MM.1S (cell line): ENCODE results near the gene CNOT10.

Experiments used
- DNase-seq: peaks from one replicate; pipeline ENCODE4 v3.0.0-alpha.2; 2015
- H2AFZ ChIP-seq: fragments of 300-600 bp; sonication (generic); 2 replicates; pipeline ENCODE4 v1.6.0; 2016; ENCODE audit warnings: antibody characterized with exemption, low read length
- H3F3A ChIP-seq: fragments of 300-600 bp; sonication (generic); 2 replicates; pipeline ENCODE4 v1.6.1; 2016; ENCODE audit warnings: mild to moderate bottlenecking, antibody characterized with exemption, low read length, moderate library complexity, mixed read lengths; ENCODE audit not compliant: insufficient read depth
- H3K27ac ChIP-seq: fragments of 300-600 bp; sonication (generic); 2 replicates; pipeline ENCODE4 v1.5.1; 2016; ENCODE audit warnings: mild to moderate bottlenecking, low read length
- H3K27me3 ChIP-seq: fragments of 300-600 bp; sonication (generic); replicated peaks from 2 replicates; pipeline ENCODE4 v1.6.0; 2016; ENCODE audit warnings: low read length; ENCODE audit not compliant: insufficient read depth
- H3K36me3 ChIP-seq: fragments of 300-600 bp; sonication (generic); replicated peaks from 2 replicates; pipeline ENCODE4 v1.6.1; 2016; ENCODE audit warnings: mild to moderate bottlenecking, low read length, mixed read lengths; ENCODE audit not compliant: insufficient read depth
- H3K4me1 ChIP-seq: fragments of 300-600 bp; sonication (generic); 2 replicates; pipeline ENCODE4 v1.6.1; 2016; ENCODE audit warnings: low read length, mixed read lengths
- H3K4me2 ChIP-seq: fragments of 300-600 bp; sonication (generic); 2 replicates; pipeline ENCODE4 v1.6.0; 2016; ENCODE audit warnings: low read depth, low read length
- H3K4me3 ChIP-seq: fragments of 300-600 bp; sonication (generic); 2 replicates; pipeline ENCODE4 v1.5.1; 2016; ENCODE audit warnings: low read length, mixed read lengths
- H3K79me2 ChIP-seq: fragments of 300-600 bp; sonication (generic); 2 replicates; pipeline ENCODE4 v1.6.1; 2016; ENCODE audit warnings: mixed run types, low read length, mixed read lengths
- H3K9ac ChIP-seq: fragments of 300-600 bp; sonication (generic); 2 replicates; pipeline ENCODE4 v1.6.1; 2016; ENCODE audit warnings: low read length, mixed read lengths
- H3K9me2 ChIP-seq: fragments of 300-600 bp; sonication (generic); replicated peaks from 2 replicates; pipeline ENCODE4 v1.6.1; 2016; ENCODE audit warnings: mild to moderate bottlenecking, low read length, mixed read lengths; ENCODE audit not compliant: insufficient read depth
- H3K9me3 ChIP-seq: fragments of 300-600 bp; sonication (generic); replicated peaks from 2 replicates; pipeline ENCODE4 v1.6.1; 2016; ENCODE audit warnings: mild to moderate bottlenecking, low read length, mixed read lengths; ENCODE audit not compliant: insufficient read depth
- H4K20me1 ChIP-seq: fragments of 300-600 bp; sonication (generic); 2 replicates; pipeline ENCODE4 v1.6.1; 2016; ENCODE audit warnings: mild to moderate bottlenecking, low read length, moderate library complexity, mixed read lengths; ENCODE audit not compliant: insufficient read depth
- EZH2 ChIP-seq: fragments of 300-600 bp; sonication (generic); optimal IDR thresholded peaks from 2 replicates; pipeline ENCODE3; 2017; ENCODE audit warnings: low read depth, mild to moderate bottlenecking, antibody characterized with exemption, low read length, mixed read lengths
- EZH2phosphoT487 ChIP-seq: fragments of 300-600 bp; sonication (generic); IDR thresholded peaks from 2 replicates; pipeline ENCODE4 v1.6.1; 2018; ENCODE audit warnings: antibody characterized with exemption, low read length
- TF ChIP-seq, protein P1 (sequence below): fragments of 300-600 bp; sonication (generic); IDR thresholded peaks from 2 replicates; pipeline ENCODE4 v1.5.1; 2016; ENCODE audit warnings: antibody characterized with exemption, low read length, mixed read lengths

The CNOT10 gene

DNA sequence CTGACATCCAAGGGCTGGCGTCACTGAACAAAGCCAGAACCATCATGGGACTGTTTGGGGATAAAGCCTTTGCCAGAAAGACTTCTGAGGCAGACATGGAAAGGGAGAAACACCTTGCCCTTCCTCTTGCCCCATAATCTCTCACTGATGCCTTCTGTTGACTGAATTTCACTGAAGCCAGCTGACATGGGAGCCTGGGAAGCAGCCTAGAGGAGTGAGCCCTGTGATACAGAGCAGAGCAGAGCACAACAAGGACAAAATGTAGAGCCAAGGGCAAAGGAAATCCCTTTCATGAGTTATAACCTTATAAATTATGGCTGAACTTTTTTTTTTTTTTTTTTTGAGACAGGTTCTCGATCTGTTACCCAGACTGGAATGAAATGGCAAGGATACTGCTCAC, 9.8 kb upstream of the CNOT10 start:
- no peaks in the 10 kb centered on the region for H3F3A ChIP-seq

DNA sequence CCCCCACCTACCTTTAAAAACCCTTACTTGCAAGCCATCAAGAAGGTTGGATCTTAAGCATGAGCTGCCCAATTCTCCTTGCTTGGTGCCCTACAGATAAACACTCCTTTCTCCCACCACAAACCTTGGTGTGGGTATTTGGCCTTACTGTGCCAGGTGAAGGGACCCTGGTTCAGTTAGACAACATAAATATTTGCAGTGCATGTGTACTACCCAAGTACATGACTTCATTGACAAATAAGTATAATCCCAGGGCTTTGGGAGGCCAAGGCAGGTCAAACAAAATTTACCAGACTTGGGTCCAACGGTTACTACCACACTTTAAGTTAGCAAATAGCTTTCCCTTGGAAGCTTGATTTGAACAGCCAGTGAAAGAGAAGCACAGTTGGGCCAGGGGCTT, 9.3 kb upstream of the CNOT10 start:
- H3K27ac ChIP-seq = no peak overlapping the region
- no peak overlapping the region for H2AFZ ChIP-seq
- DNase-seq = no peak
- TF ChIP-seq EZH2phosphoT487 (no peak), EZH2 (no peak)
- TF ChIP-seq, protein P1, sequence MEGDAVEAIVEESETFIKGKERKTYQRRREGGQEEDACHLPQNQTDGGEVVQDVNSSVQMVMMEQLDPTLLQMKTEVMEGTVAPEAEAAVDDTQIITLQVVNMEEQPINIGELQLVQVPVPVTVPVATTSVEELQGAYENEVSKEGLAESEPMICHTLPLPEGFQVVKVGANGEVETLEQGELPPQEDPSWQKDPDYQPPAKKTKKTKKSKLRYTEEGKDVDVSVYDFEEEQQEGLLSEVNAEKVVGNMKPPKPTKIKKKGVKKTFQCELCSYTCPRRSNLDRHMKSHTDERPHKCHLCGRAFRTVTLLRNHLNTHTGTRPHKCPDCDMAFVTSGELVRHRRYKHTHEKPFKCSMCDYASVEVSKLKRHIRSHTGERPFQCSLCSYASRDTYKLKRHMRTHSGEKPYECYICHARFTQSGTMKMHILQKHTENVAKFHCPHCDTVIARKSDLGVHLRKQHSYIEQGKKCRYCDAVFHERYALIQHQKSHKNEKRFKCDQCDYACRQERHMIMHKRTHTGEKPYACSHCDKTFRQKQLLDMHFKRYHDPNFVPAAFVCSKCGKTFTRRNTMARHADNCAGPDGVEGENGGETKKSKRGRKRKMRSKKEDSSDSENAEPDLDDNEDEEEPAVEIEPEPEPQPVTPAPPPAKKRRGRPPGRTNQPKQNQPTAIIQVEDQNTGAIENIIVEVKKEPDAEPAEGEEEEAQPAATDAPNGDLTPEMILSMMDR = no peak
- H3K36me3 ChIP-seq = no peaks in the 10 kb centered on the region
- no peaks in the 10 kb centered on the region for H3K27me3 ChIP-seq
- no peak overlapping the region for H3K4me2 ChIP-seq
- no peaks in the 10 kb centered on the region for H3K79me2 ChIP-seq
- no peak overlapping the region for H3K4me3 ChIP-seq
- no peaks in the 10 kb centered on the region for H3K9me3 ChIP-seq
- H3K9me2 ChIP-seq = no peaks in the 10 kb centered on the region
- H4K20me1 ChIP-seq = no peaks in the 10 kb centered on the region
- H3K9ac ChIP-seq = no peak overlapping the region
- no peaks in the 10 kb centered on the region for H3K4me1 ChIP-seq
- no peaks in the 10 kb centered on the region for H3F3A ChIP-seq

More for the DNA sequence above, 9.8 kb upstream of the CNOT10 start:
- Histone ChIP-seq H3K79me2 (no peaks in the 10 kb centered on the region), H3K9ac (no peak overlapping the region), H3K4me1 (no peaks in the 10 kb centered on the region), H3K9me3 (no peaks in the 10 kb centered on the region), H3K27ac (no peak overlapping the region), H3K4me3 (no peak overlapping the region), H3K9me2 (no peaks in the 10 kb centered on the region), H3K36me3 (no peaks in the 10 kb centered on the region), H2AFZ (no peak overlapping the region), H3K27me3 (no peaks in the 10 kb centered on the region), H4K20me1 (no peaks in the 10 kb centered on the region), H3K4me2 (no peak overlapping the region)
- TF ChIP-seq EZH2 = no peak
- DNase-seq = no peak

- no peak overlapping the region for H2AFZ ChIP-seq
Measured at GRCh38 chr3:32681811-32682210, 3.2 kb upstream of the CNOT10 start.

More at GRCh38 chr3:32681811-32682210, 3.2 kb upstream of the CNOT10 start:
- Histone ChIP-seq H3K9me3 (no peaks in the 10 kb centered on the region), H3K27me3 (no peaks in the 10 kb centered on the region), H3K4me1 (peaks cover 12% of the 10 kb centered on the region), H3K9ac (no peak overlapping the region), H3K27ac (no peak overlapping the region), H3K36me3 (no peaks in the 10 kb centered on the region), H3F3A (peaks cover 13% of the 10 kb centered on the region; the same call in 1 of the 2 replicates), H4K20me1 (no peaks in the 10 kb centered on the region), H3K79me2 (peaks cover 18% of the 10 kb centered on the region), H3K9me2 (no peaks in the 10 kb centered on the region), H3K4me3 (no peak overlapping the region), H3K4me2 (no peak overlapping the region)
- DNase-seq = no peak
- TF ChIP-seq EZH2 (no peak), EZH2phosphoT487 (no peak)
- TF ChIP-seq, protein P1 = no peak
